H1 (cell line): ENCODE results near the gene MFAP4. TPM values are rescaled to one million over a fixed set of nuclear protein-coding genes. Genes with fewer than 3 reads are reported as not detected.

Source experiments
- CTCF ChIA-PET: fragments of 300-600 bp; sonication (Branson Sonifier 250); formaldehyde crosslinking; loops from one replicate; lab custom pipeline; 2021; ENCODE audit not compliant: partially characterized antibody; lab: Charles Lee
- POLR2A ChIA-PET: fragments of 300-600 bp; sonication (Branson Sonifier 250); formaldehyde crosslinking; loops from one replicate; lab custom pipeline; 2021; ENCODE audit warnings: inconsistent platforms; ENCODE audit not compliant: partially characterized antibody; lab: Charles Lee
- DNase-seq, 2 experiments: peaks; one replicate each; pipeline versions ENCODE4 v3.0.0 to v3.0.0-alpha.2; 2010 to 2022; ENCODE audit warnings: low spot score in 2 of 2, low read depth in 1 of 2, mixed read lengths in 1 of 2
- FAIRE-seq: peaks from 2 replicates; lab custom pipeline; 2011; peaks lifted over from hg19 to GRCh38; lab: Jason Lieb, UNC
- H2AFZ ChIP-seq: 2 replicates; pipeline ENCODE4 v1.8.1; 2012; ENCODE audit warnings: low read length, inconsistent platforms
- H2AK5ac ChIP-seq: 2 replicates; pipeline ENCODE4 v1.6.1; 2013; ENCODE audit warnings: low read depth, low read length
- H2BK120ac ChIP-seq: replicated peaks from 2 replicates; pipeline ENCODE3; 2013; ENCODE audit warnings: low read depth, low read length, inconsistent platforms
- H2BK12ac ChIP-seq: 2 replicates; pipeline ENCODE4 v1.6.1; 2013; ENCODE audit warnings: low read depth, low read length
- H2BK15ac ChIP-seq: 2 replicates; pipeline ENCODE4 v1.6.1; 2013; ENCODE audit warnings: low read length
- H2BK20ac ChIP-seq: 2 replicates; pipeline ENCODE4 v1.6.1; 2013; ENCODE audit warnings: low read length
- H2BK5ac ChIP-seq: 2 replicates; pipeline ENCODE4 v1.6.1; 2013; ENCODE audit warnings: low read depth, low read length
- H3K14ac ChIP-seq: 2 replicates; pipeline ENCODE4 v1.6.1; 2013; ENCODE audit warnings: inconsistent platforms; ENCODE audit not compliant: insufficient read length
- H3K18ac ChIP-seq: 2 replicates; pipeline ENCODE4 v1.6.1; 2013; ENCODE audit warnings: low read length; ENCODE audit errors: extremely low read depth
- H3K23ac ChIP-seq: 2 replicates; pipeline ENCODE4 v1.6.1; 2013; ENCODE audit warnings: inconsistent platforms; ENCODE audit not compliant: insufficient read length
- H3K23me2 ChIP-seq: 2 replicates; pipeline ENCODE4 v1.6.1; 2013; ENCODE audit warnings: low read depth, low read length
- H3K27ac ChIP-seq: 2 replicates; pipeline ENCODE4 v1.6.1; 2011; ENCODE audit warnings: low read depth, low read length, inconsistent platforms
- H3K27me3 ChIP-seq, 4 experiments: replicated peaks in 1 of 4; 1 replicate in 1 of 4; 2 replicates in 3 of 4; pipeline versions ENCODE4 v1.6.1 to v1.8.1; 2011 to 2013; ENCODE audit warnings: low read length in 3 of 4, mild to moderate bottlenecking in 3 of 4, inconsistent platforms in 2 of 4, mixed read lengths in 2 of 4, moderate library complexity in 1 of 4; ENCODE audit not compliant: control insufficient read depth in 3 of 4, insufficient read depth in 3 of 4; ENCODE audit errors: extremely low read depth in 1 of 4
- H3K36me3 ChIP-seq, 4 experiments: 2 replicates each; pipeline versions ENCODE4 v1.6.1 to v1.8.1; 2011 to 2013; ENCODE audit warnings: mild to moderate bottlenecking in 4 of 4, low read length in 3 of 4, moderate library complexity in 2 of 4, control low read depth in 1 of 4, inconsistent platforms in 1 of 4; ENCODE audit not compliant: insufficient read depth in 4 of 4, control insufficient read depth in 2 of 4
- H3K4ac ChIP-seq: replicated peaks from 2 replicates; pipeline ENCODE3; 2013; ENCODE audit warnings: low read length, low read depth, mixed read lengths, inconsistent platforms; ENCODE audit not compliant: insufficient read length
- H3K4me1 ChIP-seq, 4 experiments: replicated peaks in 1 of 4; 1 replicate in 1 of 4; 2 replicates in 3 of 4; pipeline versions ENCODE4 v1.6.1 to v1.8.1; 2011 to 2013; ENCODE audit warnings: low read length in 3 of 4, inconsistent platforms in 2 of 4, mixed read lengths in 1 of 4; ENCODE audit not compliant: insufficient read depth in 4 of 4, control insufficient read depth in 3 of 4
- H3K4me2 ChIP-seq, 2 experiments: 2 replicates each; pipeline versions ENCODE4 v1.6.1 to v1.8.1; 2011 to 2013; ENCODE audit warnings: low read depth in 2 of 2, low read length in 2 of 2, control low read depth in 1 of 2, inconsistent platforms in 1 of 2, mild to moderate bottlenecking in 1 of 2; ENCODE audit not compliant: insufficient read depth in 1 of 2
- H3K4me3 ChIP-seq, 4 experiments: fragments of 200-600, 300-600 bp in 1 of 4; sonication (generic), shearing (Covaris generic), sonication (Bioruptor Twin) in 1 of 4; 2 replicates each; pipeline versions ENCODE4 v1.5.1 to v1.8.1; 2011 to 2016; ENCODE audit warnings: low read length in 4 of 4, low read depth in 3 of 4, control low read depth in 2 of 4, inconsistent platforms in 2 of 4, mild to moderate bottlenecking in 2 of 4, mixed read lengths in 1 of 4, moderate library complexity in 1 of 4; ENCODE audit not compliant: insufficient read depth in 2 of 4; ENCODE audit errors: extremely low read depth in 1 of 4
- H3K56ac ChIP-seq: replicated peaks from 2 replicates; pipeline ENCODE3; 2013; ENCODE audit warnings: low read depth, mild to moderate bottlenecking, mixed read lengths, low read length, inconsistent platforms; ENCODE audit not compliant: insufficient read length
- H3K79me1 ChIP-seq: 2 replicates; pipeline ENCODE4 v1.6.1; 2013; ENCODE audit warnings: low read depth, low read length, control low read depth
- H3K79me2 ChIP-seq, 2 experiments: 2 replicates each; pipeline versions ENCODE4 v1.6.1 to v1.8.1; 2012 to 2013; ENCODE audit warnings: low read length in 2 of 2, mild to moderate bottlenecking in 2 of 2, inconsistent platforms in 1 of 2; ENCODE audit not compliant: insufficient read depth in 2 of 2, control insufficient read depth in 1 of 2
- H3K9ac ChIP-seq, 4 experiments: replicated peaks in 1 of 4; 1 replicate in 1 of 4; 2 replicates in 3 of 4; pipeline versions ENCODE4 v1.6.1 to v1.8.1; 2011 to 2013; ENCODE audit warnings: low read depth in 3 of 4, low read length in 3 of 4, control low read depth in 2 of 4, mild to moderate bottlenecking in 2 of 4, moderate library complexity in 2 of 4, inconsistent platforms in 1 of 4; ENCODE audit errors: extremely low read depth in 1 of 4
- H3K9me3 ChIP-seq, 2 experiments: 2 replicates each; pipeline versions ENCODE4 v1.6.1 to v1.8.1; 2012 to 2013; ENCODE audit warnings: mild to moderate bottlenecking in 2 of 2, moderate library complexity in 2 of 2, control low read depth in 1 of 2, inconsistent platforms in 1 of 2, low read depth in 1 of 2, low read length in 1 of 2, mixed read lengths in 1 of 2; ENCODE audit not compliant: insufficient read depth in 2 of 2
- H4K20me1 ChIP-seq, 2 experiments: replicated peaks in 1 of 2; 2 replicates each; pipeline versions ENCODE3 to v1.8.1; 2011 to 2013; ENCODE audit warnings: inconsistent platforms in 2 of 2, low read length in 2 of 2, mild to moderate bottlenecking in 1 of 2; ENCODE audit not compliant: insufficient read depth in 2 of 2, control insufficient read depth in 1 of 2
- H4K5ac ChIP-seq: 2 replicates; pipeline ENCODE4 v1.6.1; 2013; ENCODE audit warnings: low read length, low read depth, mixed read lengths, inconsistent platforms; ENCODE audit not compliant: insufficient read length
- H4K8ac ChIP-seq: 2 replicates; pipeline ENCODE4 v1.8.0; 2013; ENCODE audit warnings: mild to moderate bottlenecking, moderate library complexity, low read length, inconsistent platforms; ENCODE audit not compliant: insufficient read depth; ENCODE audit errors: extremely low read depth
- H4K91ac ChIP-seq: replicated peaks from 2 replicates; pipeline ENCODE3; 2013; ENCODE audit warnings: low read length, mixed read lengths, inconsistent platforms; ENCODE audit not compliant: insufficient read length
- GABPA ChIP-seq: IDR thresholded peaks from 2 replicates; pipeline ENCODE4 v1.6.1; 2011; ENCODE audit warnings: mild to moderate bottlenecking, low read length, moderate library complexity, borderline replicate concordance; ENCODE audit not compliant: insufficient read depth
- WGBS, 2 experiments: shearing (Covaris generic) in 1 of 2; methylation state at CpG; one replicate each; pipeline versions ENCODE4 v1.1.6 to v1.1.7; 2013 to 2015; ENCODE audit warnings: low lambda C conversion rate in 2 of 2, mixed read lengths in 2 of 2, inconsistent platforms in 1 of 2, low coverage in 1 of 2, missing lambda C conversion rate in 1 of 2; ENCODE audit not compliant: insufficient replicate concordance in 2 of 2, insufficient coverage in 1 of 2, insufficient read length in 1 of 2; ENCODE audit errors: extremely low coverage in 1 of 2, missing lambda C conversion rate in 1 of 2; 5-methylcytosine and 5-hydroxymethylcytosine counted together
- polyA plus RNA-seq, 7 experiments: library from polyadenylated mRNA; depleted of rRNA in 3 of 7; stranded (reverse) in 5 of 7; unstranded in 2 of 7; fragments of >200 nt in 5 of 7; fragments of 200-250 nt in 2 of 7; gene quantifications; 1 replicate in 5 of 7; 2 replicates in 1 of 7; 4 replicates in 1 of 7; pipeline versions ENCODE4 v1.2.1 to v1.2.3, GENCODE V29; 2011 to 2013; ENCODE audit warnings: missing spikeins in 2 of 7, mixed read lengths in 2 of 7
- total RNA-seq: library from RNA; stranded (reverse); fragmentation: NEBNext Ultra II Directional; extraction: Animal tissue kit (Norgen Biotek cat#: 25700); gene quantifications from 2 replicates; pipeline ENCODE4 v1.2.1, GENCODE V29; 2021

The MFAP4 gene
- total and polyA plus RNA-seq, 2 of the 8 experiments (the other 6 are each of a cell fraction or from before 2014, with no cell fraction given): 3.1 to 3.6 TPM

DNA sequence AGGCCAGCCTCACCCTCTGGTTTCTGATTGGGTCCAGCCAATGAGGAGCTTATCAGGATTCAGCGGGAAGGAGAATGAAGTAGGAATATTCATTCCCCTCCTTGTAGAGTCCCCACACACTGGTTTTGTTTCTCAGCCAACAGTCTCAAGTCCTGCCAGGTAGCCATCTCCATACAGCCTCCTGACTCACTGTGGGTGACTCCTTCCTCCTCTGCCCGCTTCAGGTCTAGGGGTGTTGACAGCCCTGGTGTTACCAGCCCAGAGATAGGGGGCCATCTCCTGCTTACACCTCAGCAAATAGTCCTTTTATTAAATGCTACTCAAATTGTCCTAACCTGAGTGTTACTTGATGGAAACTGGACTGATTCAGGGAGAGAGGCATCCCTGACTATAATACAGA, 4.0 kb upstream of the MFAP4 start:
- Histone ChIP-seq H2BK5ac (no peak overlapping the region), H3K4me1 (peaks cover 8 to 22% (median 15%) of the 10 kb centered on the region in 4 experiments), H3K4ac (no peak overlapping the region), H2AK5ac (no peak overlapping the region), H4K91ac (no peak overlapping the region), H3K9me3 (no peaks in the 10 kb centered on the region), H3K27me3 (no peaks in the 10 kb centered on the region), H3K9ac (no peak overlapping the region), H3K23ac (no peak overlapping the region), H2BK15ac (peak overlapping the region; percentile 93), H3K18ac (no peak overlapping the region), H3K23me2 (peaks cover 3% of the 10 kb centered on the region; the same call in 1 of the 2 replicates), H4K8ac (no peak overlapping the region), H2BK120ac (no peak overlapping the region), H3K4me2 (no peak overlapping the region), H3K4me3 (no peak overlapping the region), H2AFZ (no peak overlapping the region), H3K79me2 (no peaks in the 10 kb centered on the region), H2BK12ac (no peak overlapping the region), H3K36me3 (no peaks in the 10 kb centered on the region; a peak in 1 of 8 replicates), H3K56ac (no peak overlapping the region), H3K79me1 (no peaks in the 10 kb centered on the region), H4K20me1 (peaks cover 0 to 2% of the 10 kb centered on the region in 2 experiments), H2BK20ac (0 out of 2 replicates have a peak overlapping the region, but pooled peaks have one; percentile 56), H3K27ac (no peak overlapping the region), H4K5ac (no peak overlapping the region), H3K14ac (no peak overlapping the region)
- 76% methylated on average over 2 of the region's 2 CpGs; no CpG with 5 or more reads in 1 of the 2 experiments for WGBS, 2 experiments
- no peak for FAIRE-seq
- ChIA-PET CTCF (interaction anchor here (1.1 to 1.7 kb wide), 3 partner anchors 28 to 76 kb away, joined by 3 to 4 read pairs (median 4); partner anchors contain the start of gene B9D1), POLR2A (interaction anchor here (1.0 to 2.6 kb wide), 4 partner anchors 8 to 53 kb away, joined by 3 to 17 read pairs (median 3); partner anchors contain the start of gene MAPK7)
- DNase-seq: no peak
- TF ChIP-seq GABPA: no peak
